Stomach (tissue), 9 donors: ENCODE measurements around the gene CYP2A13. TPM values are rescaled to one million over a fixed set of nuclear protein-coding genes. Genes with fewer than 3 reads are reported as not detected.

ENCODE experiments used
- DNase-seq, 2 donors: peaks; one replicate each; pipeline versions ENCODE4 v3.0.0 to v3.0.0-alpha.2; 2013 to 2019
- H3K27ac ChIP-seq, 5 donors: fragments of 200-600 bp in 4 of 5; sonication (generic) in 4 of 5; one replicate each; pipeline ENCODE4 v1.5.1; 2013 to 2019; ENCODE audit warnings: mild to moderate bottlenecking in 1 of 5, moderate library complexity in 1 of 5
- H3K27me3 ChIP-seq, 3 donors: fragments of 200-600 bp; sonication (generic); one replicate each; pipeline ENCODE4 v1.5.1; 2017 to 2019; ENCODE audit warnings: mixed run types in 1 of 3
- H3K36me3 ChIP-seq, 4 donors: fragments of 200-600 bp; sonication (generic); 1 replicate in 3 of 4; 2 replicates in 1 of 4; pipeline ENCODE4 v1.5.1; 2016 to 2019
- H3K4me1 ChIP-seq, 4 donors: fragments of 200-600 bp; sonication (generic); one replicate each; pipeline ENCODE4 v1.5.1; 2016 to 2019
- H3K4me3 ChIP-seq, 4 donors: fragments of 200-600 bp; sonication (generic) in 3 of 4; one replicate each; pipeline ENCODE4 v1.5.1; 2016 to 2019; ENCODE audit warnings: mild to moderate bottlenecking in 1 of 4
- H3K9me3 ChIP-seq, 4 donors: fragments of 200-600 bp; sonication (generic); one replicate each; pipeline ENCODE4 v1.5.1; 2016 to 2019
- CTCF ChIP-seq, 7 experiments: fragments of 450-650 bp in 4 of 7; fragments of 200-600 bp in 3 of 7; sonication (generic) in 3 of 7; IDR thresholded peaks; one replicate each; pipeline ENCODE4 v1.5.1; 2016 to 2019; ENCODE audit warnings: antibody characterized with exemption in 7 of 7, control low read depth in 2 of 7, mild to moderate bottlenecking in 1 of 7
- EP300 ChIP-seq: sonication (generic); formaldehyde crosslinking; IDR thresholded peaks from one replicate; pipeline ENCODE4 v1.6.1; 2017; ENCODE audit warnings: antibody characterized with exemption
- POLR2A ChIP-seq, 4 donors: fragments of 450-650 bp; IDR thresholded peaks; one replicate each; pipeline ENCODE4 v1.6.1; 2016; ENCODE audit warnings: antibody characterized with exemption in 4 of 4, control low read depth in 2 of 4, mild to moderate bottlenecking in 1 of 4, moderate library complexity in 1 of 4
- POLR2AphosphoS5 ChIP-seq, 3 donors: sonication (generic); formaldehyde crosslinking; IDR thresholded peaks; one replicate each; pipeline ENCODE4 v1.6.1; 2016; ENCODE audit warnings: antibody characterized with exemption in 3 of 3
- WGBS, 5 donors: extraction: QIAGEN DNeasy Blood & Tissue Kit in 3 of 5; methylation state at CpG; one replicate each; pipeline versions ENCODE4 v1.1.5 to v1.1.7; 2013 to 2018; 5-methylcytosine and 5-hydroxymethylcytosine counted together
- intact Hi-C: fragments of 100-400 bp; cut with DNase I; formaldehyde crosslinking; loops from one replicate; pipeline ENCODE4 v1.15.1; 2023; ENCODE audit warnings: low total_unique reads
- polyA plus RNA-seq, 3 donors: library from polyadenylated mRNA; stranded (reverse); fragments of 200-250 nt; gene quantifications; one replicate each; pipeline ENCODE4 v1.2.3, GENCODE V29; 2013
- total RNA-seq, 5 donors: library from RNA; depleted of rRNA; stranded (reverse); fragments of >200 nt; gene quantifications; one replicate each; pipeline versions ENCODE4 v1.1.0 to v1.2.3, GENCODE V29; 2014 to 2016
- donor health status: healthy with polysubstance abuse.
- donor health status: Bipolar disorder and iron deficiency.
- donor health status: healthy.

The CYP2A13 gene
- total and polyA plus RNA-seq, 8 donors = not detected

GRCh38 chr19:41106177-41106576 lies 17.9 kb downstream of the CYP2A13 start:
- Histone ChIP-seq H3K27ac (no peak overlapping the region), H3K4me3 (no peak overlapping the region), H3K9me3 (peaks cover 7 to 21% (median 14%) of the 10 kb centered on the region in 4 donors), H3K36me3 (no peaks in the 10 kb centered on the region), H3K4me1 (no peaks in the 10 kb centered on the region), H3K27me3 (no peaks in the 10 kb centered on the region)
- intact Hi-C loops = no loop called here
- no peak for TF ChIP-seq EP300
- no peak for TF ChIP-seq POLR2A (IDR thresholded peaks at IDR 0.05)
- no peak for TF ChIP-seq POLR2AphosphoS5 (IDR thresholded peaks at IDR 0.05)
- no peak for TF ChIP-seq CTCF (IDR thresholded peaks at IDR 0.05)
- WGBS, 5 donors = 69 to 90% (median 81%) methylated on average over 3 of the region's 3 CpGs
- no peak for DNase-seq

DNA sequence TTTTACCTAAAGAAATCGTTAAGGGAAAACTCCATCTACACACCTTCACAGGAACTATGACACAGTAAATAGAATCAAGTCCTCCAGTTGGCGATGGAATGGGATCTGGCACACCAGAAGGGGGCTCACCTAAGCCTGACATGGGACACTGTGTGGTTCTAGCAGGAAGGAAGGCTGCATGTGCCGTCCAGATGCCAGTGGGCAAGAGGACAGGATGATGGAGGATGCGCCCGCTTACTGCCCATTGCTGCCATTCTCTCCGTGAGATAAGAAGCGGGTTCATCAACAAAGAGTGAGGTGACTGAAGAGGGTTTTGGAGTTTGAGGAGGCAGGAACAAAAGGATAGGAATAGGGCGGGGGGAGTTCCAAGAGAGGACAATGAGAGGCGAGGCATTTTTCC lies 23.0 kb downstream of the CYP2A13 start:
- no peaks in the 10 kb centered on the region for H3K4me1 ChIP-seq
- H3K9me3 ChIP-seq = no peaks in the 10 kb centered on the region
- peaks cover 0 to 14% (median 0%) of the 10 kb centered on the region in 3 donors for H3K27me3 ChIP-seq
- 74 to 86% (median 80%) methylated on average over 9 of the region's 9 CpGs for WGBS, 5 donors
- no peak overlapping the region for H3K27ac ChIP-seq
- TF ChIP-seq CTCF (IDR thresholded peaks at IDR 0.05) (no peak), POLR2A (IDR thresholded peaks at IDR 0.05) (no peak), EP300 (no peak)
- no peak for DNase-seq
- H3K4me3 ChIP-seq = no peak overlapping the region
- H3K36me3 ChIP-seq = no peaks in the 10 kb centered on the region
- intact Hi-C loops = no loop called here

GRCh38 chr19:41111750-41112295 lies 23.6 kb downstream of the CYP2A13 start:
- H3K27ac ChIP-seq = no peak overlapping the region
- DNase-seq = no peak
- H3K36me3 ChIP-seq = no peaks in the 10 kb centered on the region
- no peaks in the 10 kb centered on the region for H3K4me1 ChIP-seq
- TF ChIP-seq EP300 (no peak), POLR2AphosphoS5 (IDR thresholded peaks at IDR 0.05) (no peak), CTCF (IDR thresholded peaks at IDR 0.05) (no peak), POLR2A (IDR thresholded peaks at IDR 0.05) (no peak)
- no peaks in the 10 kb centered on the region for H3K9me3 ChIP-seq
- 87 to 94% (median 90%) methylated on average over 5 of the region's 5 CpGs for WGBS, 5 donors
- H3K4me3 ChIP-seq = no peak overlapping the region
- intact Hi-C loops = no loop called here
- H3K27me3 ChIP-seq = peaks cover 0 to 18% (median 0%) of the 10 kb centered on the region in 3 donors

DNA sequence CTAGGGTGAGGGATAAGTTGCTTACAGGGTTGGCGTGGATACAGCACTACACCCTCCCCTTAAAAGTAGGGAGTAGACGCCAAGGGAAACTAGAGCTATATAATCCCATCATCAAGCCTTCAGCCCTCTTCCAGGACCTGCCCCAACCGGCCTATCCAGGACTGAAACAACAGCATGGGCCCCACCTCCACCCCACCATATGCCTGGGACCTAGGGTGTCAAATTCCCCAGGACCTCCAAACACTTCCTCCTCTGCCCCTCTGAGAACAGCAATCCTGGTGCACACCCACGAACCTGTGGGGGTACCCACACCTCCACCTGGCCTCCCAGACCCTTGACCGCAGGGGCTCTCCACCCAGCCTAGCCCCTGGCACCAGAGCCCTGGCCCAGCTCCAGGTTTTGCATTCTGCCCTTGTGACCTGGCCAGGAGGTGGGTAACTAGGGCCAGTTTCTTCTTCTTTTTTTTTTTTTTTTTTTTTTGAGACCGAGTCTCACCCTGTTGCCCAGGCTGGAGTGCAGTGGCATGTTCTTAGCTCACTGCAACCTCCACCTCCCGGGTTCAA lies 24.6 kb downstream of the CYP2A13 start:
- no peak overlapping the region for H3K27ac ChIP-seq
- intact Hi-C loops = no loop called here
- TF ChIP-seq CTCF (IDR thresholded peaks at IDR 0.05) = no peak
- no peak for TF ChIP-seq POLR2A (IDR thresholded peaks at IDR 0.05)
- no peak for TF ChIP-seq EP300
- TF ChIP-seq POLR2AphosphoS5 (IDR thresholded peaks at IDR 0.05) = no peak
- H3K4me1 ChIP-seq = no peaks in the 10 kb centered on the region
- H3K9me3 ChIP-seq = no peaks in the 10 kb centered on the region
- no peak for DNase-seq
- 73 to 78% (median 78%) methylated on average over 7 of the region's 7 CpGs for WGBS, 5 donors
- H3K4me3 ChIP-seq = no peak overlapping the region
- peaks cover 0 to 24% (median 0%) of the 10 kb centered on the region in 3 donors for H3K27me3 ChIP-seq
- H3K36me3 ChIP-seq = no peaks in the 10 kb centered on the region
